HEK293 (cell line): ENCODE results near the gene PPP2R2D.

Experiments used
- CTCF ChIA-PET: fragments of 350-600 bp; formaldehyde crosslinking; extraction: SDS; loops from one replicate; lab custom pipeline; 2021; ENCODE audit warnings: antibody characterized with exemption; lab: Yijun Ruan, JAX
- POLR2A ChIA-PET: fragments of 300-600 bp; formaldehyde crosslinking; extraction: SDS; loops from one replicate; lab custom pipeline; 2020; ENCODE audit warnings: antibody characterized with exemption, inconsistent platforms; lab: Yijun Ruan, JAX
- H3K27ac ChIP-seq: fragments of 200-500 bp; sonication (Bioruptor generic); 2 replicates; pipeline ENCODE4 v1.5.1; 2014; ENCODE audit warnings: low read depth, low read length, control low read depth, inconsistent platforms; ENCODE audit errors: extremely low read depth
- H3K36me3 ChIP-seq, 2 experiments: fragments of 200-500 bp in 1 of 2; sonication (Bioruptor generic) in 1 of 2; 1 replicate in 1 of 2; 2 replicates in 1 of 2; pipeline ENCODE4 v1.5.1; 2014 to 2017; ENCODE audit warnings: inconsistent platforms in 2 of 2, low read length in 2 of 2; ENCODE audit not compliant: control insufficient read depth in 2 of 2, insufficient read depth in 1 of 2
- H3K4me1 ChIP-seq: fragments of 200-500 bp; sonication (Bioruptor generic); 2 replicates; pipeline ENCODE4 v1.5.1; 2014; ENCODE audit warnings: mild to moderate bottlenecking, low read length, inconsistent platforms; ENCODE audit not compliant: control insufficient read depth, insufficient read depth
- H3K4me3 ChIP-seq: 2 replicates; pipeline ENCODE4 v1.5.1; 2011; ENCODE audit warnings: low read depth, mild to moderate bottlenecking, control low read depth, low read length, moderate library complexity
- H3K9me3 ChIP-seq: fragments of 200-500 bp; sonication (Bioruptor generic); 2 replicates; pipeline ENCODE4 v1.5.1; 2014; ENCODE audit warnings: low read depth, low read length, inconsistent platforms; ENCODE audit not compliant: control insufficient read depth, insufficient read depth
- AEBP2 ChIP-seq: fragments of 450-650 bp; formaldehyde crosslinking; IDR thresholded peaks from 2 replicates; pipeline ENCODE4 v1.5.1; 2016; ENCODE audit warnings: missing biosample characterization, missing genetic modification characterization, borderline replicate concordance
- CTCF ChIP-seq: fragments of 450-650 bp; formaldehyde crosslinking; IDR thresholded peaks from 2 replicates; pipeline ENCODE4 v1.5.1; 2016; ENCODE audit warnings: missing biosample characterization, missing genetic modification characterization
- HOXA7 ChIP-seq: sonication (generic); formaldehyde crosslinking; IDR thresholded peaks from 2 replicates; pipeline ENCODE4 v1.8.1; 2022; ENCODE audit warnings: missing genetic modification reagents, borderline replicate concordance
- OSR2 ChIP-seq: fragments of 450-650 bp; formaldehyde crosslinking; IDR thresholded peaks from 2 replicates; pipeline ENCODE4 v1.5.1; 2016; ENCODE audit warnings: missing biosample characterization, missing genetic modification characterization
- PRDM10 ChIP-seq: fragments of 450-650 bp; formaldehyde crosslinking; IDR thresholded peaks from 2 replicates; pipeline ENCODE4 v1.5.1; 2016; ENCODE audit warnings: missing biosample characterization, missing genetic modification characterization
- RBAK ChIP-seq: fragments of 450-650 bp; formaldehyde crosslinking; IDR thresholded peaks from 2 replicates; pipeline ENCODE4 v1.5.1; 2016; ENCODE audit warnings: missing biosample characterization, missing genetic modification characterization
- WT1 ChIP-seq: fragments of 450-650 bp; formaldehyde crosslinking; IDR thresholded peaks from 2 replicates; pipeline ENCODE4 v1.5.1; 2016; ENCODE audit warnings: missing biosample characterization, missing genetic modification characterization
- ZBTB17 ChIP-seq: fragments of 450-650 bp; formaldehyde crosslinking; IDR thresholded peaks from 2 replicates; pipeline ENCODE4 v1.5.1; 2016; ENCODE audit warnings: missing biosample characterization, missing genetic modification characterization
- ZBTB6 ChIP-seq: fragments of 450-650 bp; formaldehyde crosslinking; IDR thresholded peaks from 2 replicates; pipeline ENCODE4 v1.5.1; 2017; ENCODE audit warnings: missing biosample characterization, missing genetic modification characterization
- ZNF140 ChIP-seq: fragments of 450-650 bp; formaldehyde crosslinking; IDR thresholded peaks from 2 replicates; pipeline ENCODE4 v1.5.1; 2016; ENCODE audit warnings: missing biosample characterization, missing genetic modification characterization
- ZNF157 ChIP-seq: fragments of 450-650 bp; formaldehyde crosslinking; IDR thresholded peaks from 2 replicates; pipeline ENCODE4 v1.5.1; 2016; ENCODE audit warnings: missing biosample characterization, missing genetic modification characterization
- ZNF19 ChIP-seq: fragments of 450-650 bp; formaldehyde crosslinking; IDR thresholded peaks from 2 replicates; pipeline ENCODE4; 2016; ENCODE audit warnings: missing biosample characterization, missing genetic modification characterization, low read depth
- ZNF248 ChIP-seq: fragments of 450-650 bp; formaldehyde crosslinking; IDR thresholded peaks from 2 replicates; pipeline ENCODE4 v1.5.1; 2017; ENCODE audit warnings: missing biosample characterization, missing genetic modification characterization
- ZNF292 ChIP-seq: fragments of 450-650 bp; formaldehyde crosslinking; IDR thresholded peaks from 2 replicates; pipeline ENCODE4 v1.5.1; 2016; ENCODE audit warnings: low read depth, missing biosample characterization, missing genetic modification characterization, borderline replicate concordance
- ZNF311 ChIP-seq: fragments of 450-650 bp; formaldehyde crosslinking; IDR thresholded peaks from 2 replicates; pipeline ENCODE4 v1.5.1; 2017; ENCODE audit warnings: missing biosample characterization, missing genetic modification characterization, borderline replicate concordance
- ZNF350 ChIP-seq: fragments of 450-650 bp; formaldehyde crosslinking; IDR thresholded peaks from 2 replicates; pipeline ENCODE4 v1.5.0; 2017; ENCODE audit warnings: missing biosample characterization, mild to moderate bottlenecking, missing genetic modification characterization
- ZNF37A ChIP-seq: fragments of 450-650 bp; IDR thresholded peaks from 2 replicates; pipeline ENCODE4 v1.5.1; 2018; ENCODE audit warnings: missing biosample characterization, missing genetic modification characterization
- ZNF394 ChIP-seq: fragments of 450-650 bp; formaldehyde crosslinking; IDR thresholded peaks from 2 replicates; pipeline ENCODE4 v1.5.1; 2016; ENCODE audit warnings: missing biosample characterization, missing genetic modification characterization, mild to moderate bottlenecking, moderate library complexity, borderline replicate concordance
- ZNF548 ChIP-seq: fragments of 450-650 bp; formaldehyde crosslinking; IDR thresholded peaks from 2 replicates; pipeline ENCODE4 v1.5.1; 2016; ENCODE audit warnings: missing biosample characterization, missing genetic modification characterization
- ZNF571 ChIP-seq: fragments of 450-650 bp; formaldehyde crosslinking; IDR thresholded peaks from 2 replicates; pipeline ENCODE4 v1.5.0; 2017; ENCODE audit warnings: missing biosample characterization, missing genetic modification characterization
- ZNF645 ChIP-seq: fragments of 450-650 bp; formaldehyde crosslinking; IDR thresholded peaks from 2 replicates; pipeline ENCODE4; 2016; ENCODE audit warnings: missing biosample characterization, missing genetic modification characterization
- ZNF654 ChIP-seq: fragments of 450-650 bp; formaldehyde crosslinking; IDR thresholded peaks from 2 replicates; pipeline ENCODE4 v1.5.1; 2016; ENCODE audit warnings: low read depth, missing biosample characterization, missing genetic modification characterization
- ZNF658 ChIP-seq: fragments of 450-650 bp; formaldehyde crosslinking; IDR thresholded peaks from 2 replicates; pipeline ENCODE4; 2016; ENCODE audit warnings: missing biosample characterization, missing genetic modification characterization
- ZNF837 ChIP-seq: fragments of 450-650 bp; formaldehyde crosslinking; IDR thresholded peaks from 2 replicates; pipeline ENCODE4 v1.5.1; 2016; ENCODE audit warnings: missing biosample characterization, missing genetic modification characterization
- ZSCAN23 ChIP-seq: fragments of 450-650 bp; formaldehyde crosslinking; IDR thresholded peaks from 2 replicates; pipeline ENCODE4 v1.5.1; 2016; ENCODE audit warnings: missing biosample characterization, missing genetic modification characterization

Gene PPP2R2D

GRCh38 chr10:131964298-131964697 lies 63.5 kb downstream of the PPP2R2D start:
- Histone ChIP-seq H3K4me3 (no peak overlapping the region), H3K4me1 (no peaks in the 10 kb centered on the region), H3K36me3 (peaks cover 7 to 35% of the 10 kb centered on the region in 2 experiments; a peak in 2 of 3 replicates), H3K9me3 (no peaks in the 10 kb centered on the region), H3K27ac (no peak overlapping the region)
- CTCF ChIA-PET, result no interaction called here
- TF ChIP-seq PRDM10, result no peak
- POLR2A ChIA-PET, result no interaction called here

GRCh38 chr10:131968949-131969348 lies 68.1 kb downstream of the PPP2R2D start:
- CTCF ChIA-PET, result interaction anchor here (1.0 kb wide), 1 partner anchor 173 kb away, joined by 3 read pairs; no protein-coding TSS in a partner anchor
- H3K4me1 ChIP-seq, result peaks cover 6% of the 10 kb centered on the region; the same call in 1 of the 2 replicates
- no peak overlapping the region for H3K27ac ChIP-seq
- peaks cover 11 to 45% of the 10 kb centered on the region in 2 experiments; a peak in 2 of 3 replicates for H3K36me3 ChIP-seq
- TF ChIP-seq ZNF394 (tag by site-specific recombination) (no peak), ZNF292 (no peak), ZNF571 (no peak), ZNF548 (tag by site-specific recombination) (no peak), ZNF248 (no peak), OSR2 (tag by site-specific recombination) (no peak), ZBTB17 (tag by site-specific recombination) (no peak), HOXA7 (CRISPR knock-in tag) (no peak), ZNF658 (tag by site-specific recombination) (no peak), ZNF350 (tag by site-specific recombination) (no peak), CTCF (no peak)
- TF ChIP-seq, all 188 proteins: peak for 0
- Histone ChIP-seq H3K4me3 (no peak overlapping the region), H3K9me3 (no peaks in the 10 kb centered on the region)
- POLR2A ChIA-PET, result no interaction called here

- Histone ChIP-seq H3K4me1 (peaks cover 6% of the 10 kb centered on the region; the same call in 1 of the 2 replicates), H3K4me3 (no peak overlapping the region), H3K9me3 (no peaks in the 10 kb centered on the region), H3K36me3 (peaks cover 11 to 45% of the 10 kb centered on the region in 2 experiments; a peak in 2 of 3 replicates), H3K27ac (no peak overlapping the region)
- ChIA-PET POLR2A (no interaction called here), CTCF (interaction anchor here (1.6 kb wide), 1 partner anchor 52 kb away, joined by 6 read pairs; no protein-coding TSS in a partner anchor)
- TF ChIP-seq ZNF157 (tag by site-specific recombination) (no peak), ZNF654 (no peak), ZNF19 (tag by site-specific recombination) (no peak), WT1 (no peak), ZNF311 (tag by site-specific recombination) (no peak), RBAK (no peak), ZSCAN23 (tag by site-specific recombination) (no peak), ZNF37A (tag by site-specific recombination) (no peak), ZNF645 (no peak), ZBTB6 (no peak), AEBP2 (tag by site-specific recombination) (no peak), ZNF837 (no peak), ZNF140 (tag by site-specific recombination) (no peak)
These were observed 70.1 kb downstream of the PPP2R2D start for GRCh38 chr10:131970946-131971345.
